CD4-positive, alpha-beta T cell (primary cell): ENCODE measurements around the gene ERC2. TPM values are rescaled to one million over a fixed set of nuclear protein-coding genes. Genes with fewer than 3 reads are reported as not detected.

ENCODE experiments used
- ATAC-seq: fragments of 200-7000 bp; cut with Tn5 transposase; one replicate; pipeline ENCODE4 v1.10.0; 2022; ENCODE audit warnings: mild to moderate bottlenecking; ENCODE audit not compliant: poor library complexity
- CTCF ChIA-PET: fragments of 350-600 bp; sonication (Branson Sonifier 250); formaldehyde crosslinking; loops from one replicate; lab custom pipeline; 2021; ENCODE audit warnings: antibody characterized with exemption, inconsistent platforms; lab: Charles Lee
- POLR2A ChIA-PET: fragments of 350-600 bp; sonication (Branson Sonifier 250); formaldehyde crosslinking; loops from one replicate; lab custom pipeline; 2021; ENCODE audit warnings: antibody characterized with exemption, inconsistent platforms; lab: Charles Lee
- DNase-seq, 14 experiments: peaks; one replicate each; pipeline ENCODE4 v3.0.0-alpha.2; 2013 to 2020; ENCODE audit warnings: mixed read lengths in 2 of 14
- H3K27ac ChIP-seq, 2 donors: one replicate each; pipeline versions ENCODE4 v1.5.1 to v1.7.0; 2013; ENCODE audit warnings: low read length in 2 of 2, low read depth in 1 of 2, mild to moderate bottlenecking in 1 of 2
- H3K27me3 ChIP-seq, 2 experiments: 1 replicate in 1 of 2; 2 replicates in 1 of 2; pipeline versions ENCODE4 v1.6.1 to v1.7.0; 2013; ENCODE audit warnings: low read length in 2 of 2, control low read depth in 1 of 2, mild to moderate bottlenecking in 1 of 2, moderate library complexity in 1 of 2; ENCODE audit not compliant: insufficient read depth in 2 of 2, control insufficient read depth in 1 of 2
- H3K36me3 ChIP-seq: one replicate; pipeline ENCODE4 v1.6.1; 2013; ENCODE audit warnings: low read length, control low read depth; ENCODE audit not compliant: insufficient read depth
- H3K4me1 ChIP-seq: one replicate; pipeline ENCODE4 v1.6.1; 2013; ENCODE audit warnings: low read length, control low read depth; ENCODE audit not compliant: insufficient read depth
- H3K4me3 ChIP-seq: one replicate; pipeline ENCODE4 v1.5.1; 2013; ENCODE audit warnings: mild to moderate bottlenecking, low read length, moderate library complexity
- H3K9me3 ChIP-seq, 2 experiments: 1 replicate in 1 of 2; 2 replicates in 1 of 2; pipeline versions ENCODE4 v1.6.1 to v1.7.0; 2013; ENCODE audit warnings: low read length in 2 of 2, mild to moderate bottlenecking in 2 of 2, control low read depth in 1 of 2, moderate library complexity in 1 of 2; ENCODE audit not compliant: control insufficient read depth in 1 of 2, insufficient read depth in 1 of 2
- H3K27ac Mint-ChIP-seq: one replicate; pipeline ENCODE4 v1.8.0; 2020; ENCODE audit warnings: mixed read lengths
- H3K27me3 Mint-ChIP-seq: one replicate; pipeline ENCODE4 v1.8.0; 2021; ENCODE audit warnings: mixed read lengths
- H3K36me3 Mint-ChIP-seq: one replicate; pipeline ENCODE4 v1.8.0; 2021; ENCODE audit warnings: low read depth, mixed read lengths
- H3K4me1 Mint-ChIP-seq: one replicate; pipeline ENCODE4 v1.8.0; 2021; ENCODE audit warnings: low read depth, mixed read lengths
- H3K4me3 Mint-ChIP-seq: one replicate; pipeline ENCODE4 v1.8.0; 2020; ENCODE audit warnings: mild to moderate bottlenecking, mixed read lengths
- H3K9me3 Mint-ChIP-seq: one replicate; pipeline ENCODE4 v1.8.0; 2020; ENCODE audit warnings: mixed read lengths
- intact Hi-C, 2 experiments: fragments of 100-400 bp; cut with DNase I in 1 of 2; cut with micrococcal nuclease in 1 of 2; formaldehyde crosslinking; loops; one replicate each; pipeline versions ENCODE4 v1.15.1 to v1.9.0; 2023 to 2025; cut with DNase I, micrococcal nuclease
- total RNA-seq, 174 experiments: library from RNA in 2 of 174; stranded (reverse) in 2 of 174; gene quantifications; one replicate each; pipeline ENCODE4 v1.2.3 and lab custom pipeline; 2021 to 2026
- TF ChIP-seq, protein P1 (sequence below): fragments of 200-600 bp; IDR thresholded peaks from one replicate; pipeline ENCODE4 v1.8.0; 2022; ENCODE audit warnings: antibody characterized with exemption, mild to moderate bottlenecking

The ERC2 gene
- total RNA-seq, 2 experiments from 2014 or later = not detected

- Mint-ChIP-seq H3K36me3 (no peaks in the 10 kb centered on the region), H3K4me1 (no peaks in the 10 kb centered on the region), H3K27ac (no peak overlapping the region), H3K9me3 (no peaks in the 10 kb centered on the region), H3K27me3 (peaks cover 11% of the 10 kb centered on the region), H3K4me3 (no peak overlapping the region)
- H3K27ac ChIP-seq = no peak overlapping the region
- intact Hi-C loops = no loop called here
- DNase-seq (no peak), ATAC-seq (no peak)
- H3K27me3 ChIP-seq = peaks cover 0 to 2% of the 10 kb centered on the region in 2 experiments
- no peaks in the 10 kb centered on the region for H3K36me3 ChIP-seq
- H3K9me3 ChIP-seq = peaks cover 0 to 7% of the 10 kb centered on the region in 2 experiments
- TF ChIP-seq, protein P1, sequence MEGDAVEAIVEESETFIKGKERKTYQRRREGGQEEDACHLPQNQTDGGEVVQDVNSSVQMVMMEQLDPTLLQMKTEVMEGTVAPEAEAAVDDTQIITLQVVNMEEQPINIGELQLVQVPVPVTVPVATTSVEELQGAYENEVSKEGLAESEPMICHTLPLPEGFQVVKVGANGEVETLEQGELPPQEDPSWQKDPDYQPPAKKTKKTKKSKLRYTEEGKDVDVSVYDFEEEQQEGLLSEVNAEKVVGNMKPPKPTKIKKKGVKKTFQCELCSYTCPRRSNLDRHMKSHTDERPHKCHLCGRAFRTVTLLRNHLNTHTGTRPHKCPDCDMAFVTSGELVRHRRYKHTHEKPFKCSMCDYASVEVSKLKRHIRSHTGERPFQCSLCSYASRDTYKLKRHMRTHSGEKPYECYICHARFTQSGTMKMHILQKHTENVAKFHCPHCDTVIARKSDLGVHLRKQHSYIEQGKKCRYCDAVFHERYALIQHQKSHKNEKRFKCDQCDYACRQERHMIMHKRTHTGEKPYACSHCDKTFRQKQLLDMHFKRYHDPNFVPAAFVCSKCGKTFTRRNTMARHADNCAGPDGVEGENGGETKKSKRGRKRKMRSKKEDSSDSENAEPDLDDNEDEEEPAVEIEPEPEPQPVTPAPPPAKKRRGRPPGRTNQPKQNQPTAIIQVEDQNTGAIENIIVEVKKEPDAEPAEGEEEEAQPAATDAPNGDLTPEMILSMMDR = no peak
- H3K4me3 ChIP-seq = no peak overlapping the region
- H3K4me1 ChIP-seq = no peaks in the 10 kb centered on the region
- POLR2A ChIA-PET = no interaction called here
- CTCF ChIA-PET = no interaction called here
Observed at GRCh38 chr3:56101576-56101975, 366.7 kb downstream of the ERC2 start.

DNA sequence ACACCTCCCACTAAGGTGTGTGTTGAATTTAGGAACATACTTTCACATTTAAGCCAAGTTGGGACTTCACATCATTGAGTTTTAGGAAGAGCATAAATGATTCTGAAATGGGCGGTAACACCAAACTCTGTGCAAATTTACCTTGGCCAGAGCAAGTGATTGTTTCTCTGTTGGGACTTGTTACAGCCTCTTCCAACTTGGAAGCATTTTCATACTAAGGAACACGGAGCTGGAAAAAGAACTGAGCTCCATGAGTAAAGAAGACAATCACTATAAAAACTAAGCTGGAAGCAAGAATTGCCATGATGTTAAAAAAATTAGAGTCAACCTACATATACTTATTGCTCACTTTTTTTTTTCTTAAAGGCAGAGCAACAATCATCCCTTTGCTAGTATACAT is 371.3 kb downstream of the ERC2 start:
- DNase-seq = no peak
- Histone ChIP-seq H3K4me1 (no peaks in the 10 kb centered on the region), H3K9me3 (peaks cover 0 to 5% of the 10 kb centered on the region in 2 experiments), H3K27me3 (peaks cover 0 to under 1% of the 10 kb centered on the region in 2 experiments), H3K36me3 (no peaks in the 10 kb centered on the region), H3K4me3 (no peak overlapping the region), H3K27ac (no peak overlapping the region)
- POLR2A ChIA-PET = no interaction called here
- Mint-ChIP-seq H3K9me3 (no peaks in the 10 kb centered on the region), H3K27me3 (peaks cover 11% of the 10 kb centered on the region), H3K4me3 (no peak overlapping the region), H3K27ac (no peak overlapping the region), H3K36me3 (no peaks in the 10 kb centered on the region), H3K4me1 (no peaks in the 10 kb centered on the region)
- intact Hi-C loops = no loop called here
- CTCF ChIA-PET = no interaction called here
- ATAC-seq = no peak
- TF ChIP-seq, protein P1 = no peak

GRCh38 chr3:56094170-56094569 is 374.1 kb downstream of the ERC2 start:
- DNase-seq (no peak), ATAC-seq (no peak)
- ChIA-PET POLR2A (no interaction called here), CTCF (no interaction called here)
- H3K27ac Mint-ChIP-seq = no peak overlapping the region
- Histone ChIP-seq H3K4me1 (no peaks in the 10 kb centered on the region), H3K9me3 (no peaks in the 10 kb centered on the region), H3K36me3 (no peaks in the 10 kb centered on the region), H3K27ac (no peak overlapping the region), H3K4me3 (no peak overlapping the region), H3K27me3 (no peaks in the 10 kb centered on the region)
- TF ChIP-seq, protein P1 = no peak
- H3K4me3 Mint-ChIP-seq = no peak overlapping the region
- no peaks in the 10 kb centered on the region for H3K9me3 Mint-ChIP-seq
- peaks cover 6% of the 10 kb centered on the region for H3K27me3 Mint-ChIP-seq
- intact Hi-C loops = no loop called here
- H3K4me1 Mint-ChIP-seq = no peaks in the 10 kb centered on the region
- H3K36me3 Mint-ChIP-seq = no peaks in the 10 kb centered on the region
